SU-DHL-6 (cell line): ENCODE measurements around the gene VGLL3.

Experiments
- H2AFZ ChIP-seq: fragments of 200-600 bp; sonication (generic); 2 replicates; pipeline ENCODE4 v1.6.1; 2014; ENCODE audit warnings: low read depth, mild to moderate bottlenecking, moderate library complexity, mixed read lengths, antibody characterized with exemption, low read length; ENCODE audit not compliant: severe bottlenecking
- H3F3A ChIP-seq: fragments of 200-600 bp; shearing (Covaris generic); 2 replicates; pipeline ENCODE4 v1.6.0; 2016; ENCODE audit warnings: antibody characterized with exemption, mild to moderate bottlenecking; ENCODE audit not compliant: insufficient read depth
- H3K27ac ChIP-seq: fragments of 200-600 bp; sonication (generic); 2 replicates; pipeline ENCODE4 v1.5.1; 2016; ENCODE audit warnings: low read depth, mild to moderate bottlenecking, low read length, moderate library complexity, mixed read lengths
- H3K27me3 ChIP-seq: fragments of 200-600 bp; sonication (generic), shearing (Covaris generic); 2 replicates; pipeline ENCODE4 v1.6.0; 2014; ENCODE audit warnings: mild to moderate bottlenecking, low read length
- H3K36me3 ChIP-seq: fragments of 200-600 bp; sonication (generic); 2 replicates; pipeline ENCODE4 v1.6.1; 2014; ENCODE audit warnings: mild to moderate bottlenecking, low read length, mixed read lengths
- H3K4me2 ChIP-seq: fragments of 300-600, 200-600 bp; shearing (Covaris generic), sonication (generic); 2 replicates; pipeline ENCODE4 v1.6.0; 2014; ENCODE audit warnings: low read length, low read depth, mild to moderate bottlenecking; ENCODE audit not compliant: poor library complexity, severe bottlenecking
- H3K4me3 ChIP-seq: fragments of 200-600 bp; sonication (generic); 2 replicates; pipeline ENCODE4 v1.5.1; 2014; ENCODE audit warnings: antibody characterized with exemption, low read length, mild to moderate bottlenecking, mixed read lengths; ENCODE audit not compliant: insufficient read depth, poor library complexity, severe bottlenecking
- H3K79me2 ChIP-seq: fragments of 200-600 bp; sonication (generic); 2 replicates; pipeline ENCODE4 v1.6.1; 2014; ENCODE audit warnings: mild to moderate bottlenecking, low read length, moderate library complexity; ENCODE audit not compliant: insufficient read depth
- H3K9ac ChIP-seq: fragments of 200-600 bp; sonication (generic); 2 replicates; pipeline ENCODE4 v1.7.0; 2014; ENCODE audit warnings: mild to moderate bottlenecking, low read length
- H3K9me2 ChIP-seq: fragments of 200-600 bp; sonication (generic); replicated peaks from 2 replicates; pipeline ENCODE4 v1.6.1; 2014; ENCODE audit warnings: low read length; ENCODE audit not compliant: insufficient read depth
- H3K9me3 ChIP-seq: fragments of 200-600 bp; sonication (generic); 2 replicates; pipeline ENCODE4 v1.6.1; 2014; ENCODE audit warnings: low read length, mixed read lengths; ENCODE audit not compliant: insufficient read depth
- H4K20me1 ChIP-seq: fragments of 200-600 bp; sonication (generic); 2 replicates; pipeline ENCODE4 v1.6.1; 2014; ENCODE audit warnings: low read depth, mild to moderate bottlenecking, antibody characterized with exemption, low read length, moderate library complexity, mixed read lengths
- EZH2phosphoT487 ChIP-seq: fragments of 200-600 bp; sonication (generic), shearing (Covaris generic); conservative IDR thresholded peaks from 2 replicates; pipeline ENCODE4 v1.6.1; 2018; ENCODE audit warnings: mild to moderate bottlenecking, antibody characterized with exemption, low read length, moderate library complexity, mixed read lengths
- TF ChIP-seq, protein P1 (sequence below): fragments of 200-600 bp; sonication (generic); IDR thresholded peaks from one replicate; pipeline ENCODE4 v1.5.1; 2017; ENCODE audit warnings: antibody characterized with exemption, mild to moderate bottlenecking, low read length, moderate library complexity; ENCODE audit not compliant: insufficient read depth, poor library complexity, severe bottlenecking

VGLL3 gene, protein sequence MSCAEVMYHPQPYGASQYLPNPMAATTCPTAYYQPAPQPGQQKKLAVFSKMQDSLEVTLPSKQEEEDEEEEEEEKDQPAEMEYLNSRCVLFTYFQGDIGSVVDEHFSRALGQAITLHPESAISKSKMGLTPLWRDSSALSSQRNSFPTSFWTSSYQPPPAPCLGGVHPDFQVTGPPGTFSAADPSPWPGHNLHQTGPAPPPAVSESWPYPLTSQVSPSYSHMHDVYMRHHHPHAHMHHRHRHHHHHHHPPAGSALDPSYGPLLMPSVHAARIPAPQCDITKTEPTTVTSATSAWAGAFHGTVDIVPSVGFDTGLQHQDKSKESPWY

DNA sequence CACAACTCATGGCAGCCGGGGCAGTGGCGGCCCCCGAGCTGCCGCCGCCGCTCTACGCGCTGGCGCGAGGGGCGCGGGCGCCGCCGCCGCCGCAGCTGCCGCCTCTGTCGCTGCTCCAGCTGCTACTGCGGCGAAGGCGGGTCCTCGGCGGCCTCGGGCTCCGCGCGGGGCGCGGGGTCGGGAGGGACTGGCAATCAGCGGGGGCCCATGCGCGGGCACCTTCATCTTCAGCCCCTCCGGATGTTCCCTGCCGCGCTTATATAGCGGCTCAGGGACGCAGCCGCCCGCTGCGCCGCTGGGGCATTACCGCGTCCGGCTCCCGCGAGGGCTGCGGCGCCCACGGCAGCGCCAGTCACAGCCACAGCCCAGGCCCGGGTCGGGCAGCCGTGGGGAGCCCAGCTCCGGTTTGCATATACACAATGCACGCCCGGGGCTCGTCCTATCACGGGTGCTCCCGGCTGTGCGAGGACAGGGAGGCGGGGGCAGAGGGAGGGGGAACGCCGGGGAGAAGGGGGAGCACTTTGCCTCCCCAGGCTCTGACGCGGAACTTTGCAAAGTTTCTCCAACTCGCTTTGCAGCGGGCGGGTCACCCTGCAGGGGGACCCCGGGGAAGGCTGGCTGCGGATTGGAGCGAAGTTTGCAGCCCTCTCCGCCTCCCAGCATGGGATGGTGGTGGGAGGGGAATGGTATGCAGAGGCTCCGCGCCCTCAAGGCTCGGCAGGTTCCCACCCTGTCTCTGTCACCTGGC lies at the start of gene VGLL3:
Gene VGLL3 (minus strand): TSS at position 416 of the 748 bp plus-strand sequence. CDS start 406 bp downstream, at position 10.
- H3F3A ChIP-seq = no peaks in the 10 kb centered on the region
- H3K9ac ChIP-seq = no peak within 1 kb of the TSS
- H3K9me3 ChIP-seq = no peaks in the 10 kb centered on the region
- no peaks in the 10 kb centered on the region for H3K9me2 ChIP-seq
- no peak within 1 kb of the TSS for H3K4me3 ChIP-seq
- TF ChIP-seq, protein P1, sequence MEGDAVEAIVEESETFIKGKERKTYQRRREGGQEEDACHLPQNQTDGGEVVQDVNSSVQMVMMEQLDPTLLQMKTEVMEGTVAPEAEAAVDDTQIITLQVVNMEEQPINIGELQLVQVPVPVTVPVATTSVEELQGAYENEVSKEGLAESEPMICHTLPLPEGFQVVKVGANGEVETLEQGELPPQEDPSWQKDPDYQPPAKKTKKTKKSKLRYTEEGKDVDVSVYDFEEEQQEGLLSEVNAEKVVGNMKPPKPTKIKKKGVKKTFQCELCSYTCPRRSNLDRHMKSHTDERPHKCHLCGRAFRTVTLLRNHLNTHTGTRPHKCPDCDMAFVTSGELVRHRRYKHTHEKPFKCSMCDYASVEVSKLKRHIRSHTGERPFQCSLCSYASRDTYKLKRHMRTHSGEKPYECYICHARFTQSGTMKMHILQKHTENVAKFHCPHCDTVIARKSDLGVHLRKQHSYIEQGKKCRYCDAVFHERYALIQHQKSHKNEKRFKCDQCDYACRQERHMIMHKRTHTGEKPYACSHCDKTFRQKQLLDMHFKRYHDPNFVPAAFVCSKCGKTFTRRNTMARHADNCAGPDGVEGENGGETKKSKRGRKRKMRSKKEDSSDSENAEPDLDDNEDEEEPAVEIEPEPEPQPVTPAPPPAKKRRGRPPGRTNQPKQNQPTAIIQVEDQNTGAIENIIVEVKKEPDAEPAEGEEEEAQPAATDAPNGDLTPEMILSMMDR = no peak
- TF ChIP-seq EZH2phosphoT487 = no peak
- no peaks in the 10 kb centered on the region for H3K79me2 ChIP-seq
- no peak within 1 kb of the TSS for H2AFZ ChIP-seq
- H3K27ac ChIP-seq = no peak within 1 kb of the TSS
- H4K20me1 ChIP-seq = no peaks in the 10 kb centered on the region
- H3K27me3 ChIP-seq = no peaks in the 10 kb centered on the region
- H3K36me3 ChIP-seq = no peaks in the 10 kb centered on the region
- no peak within 1 kb of the TSS for H3K4me2 ChIP-seq

DNA sequence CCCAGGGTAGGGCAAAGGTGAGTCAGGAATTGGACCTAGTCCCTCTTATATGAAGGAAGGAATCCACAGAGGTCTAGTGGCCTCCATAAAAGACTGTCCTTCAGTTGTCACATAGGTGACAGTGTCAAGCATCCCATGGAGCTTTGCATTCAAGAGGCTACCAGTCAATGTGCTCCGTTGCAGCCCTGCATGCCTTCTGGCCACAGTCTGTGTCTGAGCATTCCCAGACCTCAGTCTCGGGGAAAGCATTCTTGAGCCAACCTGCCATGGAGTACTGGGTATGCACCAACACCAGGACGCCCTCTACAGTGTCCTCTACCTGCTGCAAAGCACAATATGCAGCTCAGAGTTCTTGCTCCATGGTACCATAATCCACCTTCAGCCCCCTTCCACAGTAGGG lies 46.7 kb upstream of the VGLL3 start:
- Histone ChIP-seq H3K27me3 (no peaks in the 10 kb centered on the region), H3K4me2 (no peak overlapping the region), H3K4me3 (no peak overlapping the region), H3K9me2 (no peaks in the 10 kb centered on the region), H3K9me3 (no peaks in the 10 kb centered on the region), H3K79me2 (no peaks in the 10 kb centered on the region), H2AFZ (no peak overlapping the region), H3K27ac (no peak overlapping the region), H3K9ac (no peak overlapping the region), H4K20me1 (no peaks in the 10 kb centered on the region), H3K36me3 (no peaks in the 10 kb centered on the region), H3F3A (no peaks in the 10 kb centered on the region)
- TF ChIP-seq, protein P1 = no peak
- no peak for TF ChIP-seq EZH2phosphoT487

DNA sequence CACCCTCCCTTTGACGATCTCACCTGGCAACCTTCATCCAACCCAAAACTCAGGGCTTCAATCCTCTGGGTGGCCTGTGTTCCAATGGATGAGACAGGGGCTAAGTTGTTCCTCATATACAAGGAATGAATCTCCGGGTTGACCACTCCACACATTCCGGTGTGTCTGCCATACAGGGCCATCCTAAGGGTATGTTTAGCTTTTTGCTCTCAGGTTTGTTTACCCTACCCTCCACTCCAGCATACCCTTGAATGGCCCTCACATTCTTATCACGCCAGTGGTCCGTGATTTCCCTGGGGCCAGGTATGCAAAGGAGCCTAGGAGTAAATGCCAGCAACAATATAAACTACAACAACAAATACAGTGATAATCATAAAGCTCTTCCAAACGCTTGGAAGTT lies 45.7 kb upstream of the VGLL3 start:
- Histone ChIP-seq H3K36me3 (no peaks in the 10 kb centered on the region), H3K9ac (no peak overlapping the region), H3K9me2 (no peaks in the 10 kb centered on the region), H3K27me3 (no peaks in the 10 kb centered on the region), H3F3A (no peaks in the 10 kb centered on the region), H3K4me2 (no peak overlapping the region), H3K79me2 (no peaks in the 10 kb centered on the region), H2AFZ (no peak overlapping the region), H3K4me3 (no peak overlapping the region), H4K20me1 (no peaks in the 10 kb centered on the region), H3K9me3 (no peaks in the 10 kb centered on the region), H3K27ac (no peak overlapping the region)
- TF ChIP-seq, protein P1 = no peak
- TF ChIP-seq EZH2phosphoT487 = no peak
